Measurements from ENCODE around the gene MYO1C.

The MYO1C gene

GRCh38 chr17:1414634-1415033, 77.9 kb downstream of the MYO1C start:
- Histone ChIP-seq H3K9me3 (ENCODE audit: severe bottlenecking) (no peaks in the 10 kb centered on the region), H3K4me3 (ENCODE audit: severe bottlenecking) (no peak overlapping the region), H3K27me3 (ENCODE audit: insufficient read depth, poor library complexity, severe bottlenecking) (no peaks in the 10 kb centered on the region), H3K4me1 (ENCODE audit: insufficient read depth, poor library complexity, severe bottlenecking) (peaks cover 5% of the 10 kb centered on the region), H3K27ac (ENCODE audit: poor library complexity, severe bottlenecking) (no peak overlapping the region), H3K36me3 (ENCODE audit: low read depth) (peaks cover under 1% of the 10 kb centered on the region)
- no peak for ATAC-seq (ENCODE audit: low read depth)
- DNase-seq (ENCODE audit: low spot score), result no peak
- TF ChIP-seq CTCF (IDR thresholded peaks at IDR 0.05; ENCODE audit: poor library complexity, severe bottlenecking), result no peak

All from RWPE2 (cell line).